ES-I3 (cell line): ENCODE data around the gene LDLRAP1.
"Not testable (repeated sequence)": the region's sequence is repeated elsewhere in the genome, so short reads cannot be mapped to it uniquely, and the experiment has no call there.

ENCODE experiments used
- H3K36me3 ChIP-seq: 2 replicates; pipeline ENCODE4 v1.6.1; 2013; ENCODE audit warnings: mild to moderate bottlenecking, low read length, control low read depth, moderate library complexity; ENCODE audit not compliant: insufficient read depth
- H3K4me1 ChIP-seq: 2 replicates; pipeline ENCODE4 v1.6.1; 2013; ENCODE audit warnings: mild to moderate bottlenecking, control low read depth, low read length; ENCODE audit not compliant: insufficient read depth
- H3K9ac ChIP-seq: 2 replicates; pipeline ENCODE4 v1.6.1; 2013; ENCODE audit warnings: low read depth, mild to moderate bottlenecking, low read length, moderate library complexity
- H3K9me3 ChIP-seq: 2 replicates; pipeline ENCODE4 v1.6.1; 2013; ENCODE audit warnings: mild to moderate bottlenecking, low read length, moderate library complexity; ENCODE audit not compliant: control insufficient read depth, insufficient read depth

Gene LDLRAP1, protein sequence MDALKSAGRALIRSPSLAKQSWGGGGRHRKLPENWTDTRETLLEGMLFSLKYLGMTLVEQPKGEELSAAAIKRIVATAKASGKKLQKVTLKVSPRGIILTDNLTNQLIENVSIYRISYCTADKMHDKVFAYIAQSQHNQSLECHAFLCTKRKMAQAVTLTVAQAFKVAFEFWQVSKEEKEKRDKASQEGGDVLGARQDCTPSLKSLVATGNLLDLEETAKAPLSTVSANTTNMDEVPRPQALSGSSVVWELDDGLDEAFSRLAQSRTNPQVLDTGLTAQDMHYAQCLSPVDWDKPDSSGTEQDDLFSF

DNA sequence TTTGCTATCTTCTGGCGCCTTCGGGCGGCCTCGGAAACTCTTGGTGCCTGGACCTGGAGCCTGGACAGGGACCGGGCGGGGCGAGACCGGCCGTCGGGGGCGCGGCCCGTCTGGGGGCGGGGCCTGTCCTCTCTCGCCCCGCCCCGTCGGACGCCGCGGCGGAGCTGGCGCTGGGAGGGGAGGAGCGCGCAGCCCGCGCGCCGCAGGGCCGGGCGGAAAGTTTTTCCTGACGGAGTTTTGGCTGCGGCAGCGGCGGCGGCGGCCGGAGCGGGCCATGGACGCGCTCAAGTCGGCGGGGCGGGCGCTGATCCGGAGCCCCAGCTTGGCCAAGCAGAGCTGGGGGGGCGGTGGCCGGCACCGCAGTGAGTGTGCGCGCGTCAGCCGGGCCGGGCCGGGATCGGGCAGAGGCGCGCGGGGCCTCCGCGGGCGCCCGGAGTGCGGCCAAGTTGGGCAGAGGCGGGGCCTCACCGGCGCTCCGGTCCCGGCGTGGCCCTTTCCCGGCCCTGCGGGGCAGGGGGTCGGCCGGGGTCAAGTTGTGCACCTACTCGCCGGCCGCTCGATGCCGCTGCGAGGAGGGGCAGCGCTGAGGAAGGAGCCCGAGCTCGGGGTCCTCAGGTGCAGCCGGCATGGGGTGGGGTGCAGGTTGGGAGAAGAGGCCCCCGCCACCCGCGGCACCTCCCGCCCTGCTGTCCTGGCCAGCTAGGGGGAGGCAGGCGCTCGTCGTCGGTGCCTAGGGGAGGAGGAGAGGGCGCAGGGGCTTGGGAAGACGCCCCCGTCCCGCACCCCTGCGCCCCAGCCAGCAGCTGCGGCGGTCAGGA lies at the start of gene LDLRAP1:
Gene LDLRAP1 (plus strand): TSS at position 182 of the 818 bp plus-strand sequence. CDS start 93 bp downstream, at position 275.
- Histone ChIP-seq H3K9me3 (no peaks in the 10 kb centered on the region), H3K9ac (peak within 1 kb of the TSS; percentile 73), H3K36me3 (no peaks in the 10 kb centered on the region), H3K4me1 (peaks cover 15% of the 10 kb centered on the region; the same call in 1 of the 2 replicates)

DNA sequence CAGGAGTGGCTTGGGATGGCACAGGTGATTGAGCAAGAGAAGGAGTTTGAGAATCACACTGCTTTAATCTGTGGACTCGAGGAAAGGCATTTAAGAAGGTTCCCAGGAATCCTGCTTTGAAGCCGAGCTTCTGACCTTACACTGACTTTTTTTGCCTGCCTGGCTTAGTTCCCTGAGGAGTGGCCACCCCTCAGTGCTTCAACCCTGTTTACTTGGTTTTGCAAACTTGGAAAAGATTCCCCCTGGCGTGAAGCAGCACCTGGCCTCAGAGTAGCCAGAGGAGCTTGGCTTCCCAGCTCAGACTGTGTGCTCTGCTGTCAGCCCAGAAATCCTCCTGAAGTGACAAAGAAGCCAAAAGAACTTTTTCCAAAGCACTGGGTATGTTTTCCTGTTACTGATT lies 48.5 kb upstream of the LDLRAP1 start:
- Histone ChIP-seq H3K9me3 (no peaks in the 10 kb centered on the region), H3K4me1 (peaks cover 5% of the 10 kb centered on the region; the same call in 1 of the 2 replicates), H3K9ac (no peak overlapping the region), H3K36me3 (peaks cover 5% of the 10 kb centered on the region)

DNA sequence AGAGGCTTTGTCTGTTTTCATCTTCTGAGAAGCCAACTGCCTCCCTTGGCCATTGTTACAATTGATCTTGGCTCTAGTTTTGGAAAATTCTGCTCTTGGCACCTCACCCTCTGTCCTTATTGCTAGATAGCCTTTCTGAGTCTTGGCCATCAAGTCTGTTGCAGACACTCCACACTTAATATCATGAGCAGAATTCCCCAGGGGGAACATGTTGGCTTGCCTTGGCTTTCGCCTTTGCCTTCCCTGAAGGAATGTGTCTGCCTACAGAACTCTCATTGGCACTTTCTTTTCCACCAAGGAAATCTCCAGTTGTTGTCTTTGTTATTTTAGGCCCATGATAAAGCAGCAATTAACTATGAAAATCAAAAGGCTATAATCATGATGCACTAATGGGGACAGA lies 42.7 kb upstream of the LDLRAP1 start:
- peaks cover 18% of the 10 kb centered on the region for H3K4me1 ChIP-seq
- no peak overlapping the region for H3K9ac ChIP-seq
- peaks cover 5% of the 10 kb centered on the region; the same call in 1 of the 2 replicates for H3K36me3 ChIP-seq
- no peaks in the 10 kb centered on the region for H3K9me3 ChIP-seq

DNA sequence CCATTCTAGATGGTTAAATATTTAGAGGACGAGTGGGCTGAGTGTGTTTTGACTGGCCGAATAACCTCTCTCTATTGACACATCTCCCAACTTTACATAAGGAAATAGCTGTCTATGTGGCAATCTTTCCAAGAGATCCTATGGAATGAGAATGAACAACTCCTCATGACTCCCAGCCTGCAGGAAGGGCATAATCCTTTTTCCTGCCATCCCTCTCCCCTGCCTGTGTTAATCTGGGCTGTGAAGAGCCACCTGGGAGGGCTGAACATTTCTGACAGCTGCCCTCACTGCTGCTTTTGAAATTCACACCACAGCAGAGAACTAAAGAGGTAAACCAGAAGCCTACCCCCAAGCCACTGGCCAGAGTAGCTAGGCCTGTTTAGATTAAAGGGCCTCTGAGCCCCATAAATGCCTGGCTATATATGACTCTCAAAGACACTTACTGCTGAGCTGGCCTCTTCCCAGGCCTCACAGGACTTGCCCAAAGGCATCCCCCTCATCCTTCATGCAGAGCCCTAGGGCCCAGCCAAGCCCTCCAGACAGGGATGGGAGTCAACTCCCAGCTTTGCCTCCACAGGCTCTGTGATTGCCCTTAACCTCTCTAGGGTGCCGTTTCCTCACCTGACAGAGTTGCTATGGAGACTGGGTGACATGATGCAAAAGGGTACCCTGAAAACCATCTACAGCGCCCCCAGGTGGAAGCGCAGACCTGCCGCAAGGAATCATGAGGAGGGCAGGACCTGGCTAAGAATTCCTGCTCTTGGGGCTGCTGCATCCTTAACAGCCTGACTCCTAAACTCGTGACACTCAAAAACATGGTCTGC lies 42.0 kb upstream of the LDLRAP1 start:
- H3K9me3 ChIP-seq, result no peaks in the 10 kb centered on the region
- H3K9ac ChIP-seq, result no peak overlapping the region
- peaks cover 24% of the 10 kb centered on the region for H3K4me1 ChIP-seq
- peaks cover 4% of the 10 kb centered on the region; the same call in 1 of the 2 replicates for H3K36me3 ChIP-seq

DNA sequence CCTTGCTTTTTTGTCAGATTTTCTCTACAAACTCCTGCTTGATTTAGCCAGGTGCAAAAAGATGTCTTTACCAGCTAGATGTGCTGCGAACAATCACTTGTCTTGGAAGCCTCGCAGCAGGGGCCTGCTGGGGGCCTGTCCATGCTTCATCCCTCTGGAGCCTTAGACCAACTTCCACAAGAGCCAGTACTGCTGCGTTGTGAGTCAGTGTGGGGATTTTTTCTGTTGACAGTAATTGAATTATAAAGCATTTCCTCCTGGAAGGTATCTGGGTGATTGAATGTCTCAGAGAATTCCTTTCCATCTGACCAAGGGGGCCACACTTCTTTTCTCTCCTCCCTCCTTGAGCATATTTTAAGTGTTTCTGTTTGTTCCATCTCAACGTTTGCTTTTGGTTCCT lies 40.4 kb upstream of the LDLRAP1 start:
- H3K4me1 ChIP-seq, result peaks cover 24% of the 10 kb centered on the region
- no peak overlapping the region for H3K9ac ChIP-seq
- H3K9me3 ChIP-seq, result no peaks in the 10 kb centered on the region
- H3K36me3 ChIP-seq, result no peaks in the 10 kb centered on the region

DNA sequence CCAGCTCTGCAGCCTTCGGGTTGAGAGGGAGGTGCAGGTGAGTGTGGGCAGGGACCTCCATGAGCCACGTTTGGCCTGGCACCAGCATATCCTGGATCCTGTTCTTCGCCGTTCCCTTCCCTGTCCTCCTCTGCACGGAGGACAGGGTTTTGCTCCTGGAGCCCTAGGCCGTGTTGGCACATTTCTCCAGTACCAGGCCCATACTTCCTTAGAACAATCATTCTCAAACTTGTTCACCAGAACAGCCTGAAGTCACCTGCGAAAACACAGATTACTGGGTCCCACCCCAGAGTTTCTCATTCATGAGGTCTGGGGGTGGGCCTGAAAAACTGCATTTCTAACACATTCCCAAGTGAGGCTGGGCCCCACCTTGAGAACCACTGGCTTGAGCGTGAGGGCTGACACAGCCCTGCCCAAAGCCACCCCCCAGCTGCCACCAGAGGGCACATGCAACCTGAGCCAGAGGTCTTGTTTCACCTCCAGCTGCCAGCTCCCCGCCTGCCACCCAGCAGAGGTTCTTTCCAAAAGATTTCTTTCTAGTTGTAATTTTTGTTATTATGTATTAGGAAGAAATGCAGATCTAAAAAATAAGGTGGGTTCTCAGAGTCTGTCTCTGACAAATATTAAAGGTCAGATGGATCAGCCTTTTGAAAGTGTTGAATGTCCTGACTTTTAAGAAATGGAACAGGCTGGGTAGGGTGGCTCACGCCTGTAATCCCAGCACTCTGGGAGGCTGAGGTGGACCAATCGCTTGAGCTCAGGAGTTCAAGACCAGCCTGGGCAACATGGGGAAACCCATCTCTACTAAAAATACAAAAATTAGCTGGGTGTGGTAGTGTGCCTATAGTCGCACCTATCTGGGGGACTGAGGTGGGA lies 39.6 kb upstream of the LDLRAP1 start:
- no peaks in the 10 kb centered on the region for H3K9me3 ChIP-seq
- peak overlapping the region; percentile 16; the same call in 1 of the 2 replicates for H3K9ac ChIP-seq
- peaks cover 24% of the 10 kb centered on the region for H3K4me1 ChIP-seq
- H3K36me3 ChIP-seq, result no peaks in the 10 kb centered on the region

DNA sequence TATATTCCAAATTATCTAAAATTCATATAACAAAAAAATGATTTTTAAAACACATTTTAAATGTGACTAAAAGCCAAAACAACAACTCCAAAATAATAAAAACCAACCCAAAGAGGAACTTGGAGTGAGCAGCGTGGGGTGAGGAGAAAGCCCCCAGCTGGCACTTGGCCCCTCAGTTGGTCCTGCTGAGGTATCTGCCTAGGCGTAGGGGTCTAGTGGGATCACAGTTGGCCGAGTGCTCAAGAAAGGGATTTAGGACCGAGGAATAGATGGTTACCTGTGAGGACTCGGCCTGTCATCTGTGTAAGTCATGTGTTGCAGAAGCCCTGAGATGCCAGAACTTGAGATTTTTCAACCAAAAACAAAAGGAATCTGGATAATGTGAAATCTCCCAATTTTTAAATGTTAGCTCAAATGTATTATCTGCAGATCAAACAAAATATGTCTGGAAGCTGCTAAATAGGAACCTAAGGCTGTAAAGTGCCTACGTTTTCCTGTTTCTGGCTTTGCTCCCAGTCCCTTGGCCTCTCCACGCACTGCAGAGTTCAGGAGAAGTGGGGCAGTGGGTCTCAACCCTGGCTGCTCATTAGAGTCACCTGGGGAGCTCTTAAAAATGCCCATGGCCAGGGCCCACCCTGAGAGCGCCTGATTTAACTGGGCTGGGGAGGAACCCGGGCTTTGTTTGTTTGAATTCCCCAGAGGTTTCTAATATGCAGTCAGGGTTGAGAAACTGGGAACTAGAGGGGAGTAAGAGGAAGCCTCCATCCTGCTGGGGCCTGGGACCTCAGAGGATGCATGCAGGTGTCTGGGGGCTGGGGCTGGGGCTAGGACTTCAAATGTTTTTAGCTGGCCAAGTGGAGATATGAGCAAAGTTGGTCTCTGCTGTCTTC lies 38.5 kb upstream of the LDLRAP1 start:
- no peak overlapping the region for H3K9ac ChIP-seq
- peaks cover 24% of the 10 kb centered on the region for H3K4me1 ChIP-seq
- no peaks in the 10 kb centered on the region for H3K36me3 ChIP-seq
- H3K9me3 ChIP-seq, result no peaks in the 10 kb centered on the region

DNA sequence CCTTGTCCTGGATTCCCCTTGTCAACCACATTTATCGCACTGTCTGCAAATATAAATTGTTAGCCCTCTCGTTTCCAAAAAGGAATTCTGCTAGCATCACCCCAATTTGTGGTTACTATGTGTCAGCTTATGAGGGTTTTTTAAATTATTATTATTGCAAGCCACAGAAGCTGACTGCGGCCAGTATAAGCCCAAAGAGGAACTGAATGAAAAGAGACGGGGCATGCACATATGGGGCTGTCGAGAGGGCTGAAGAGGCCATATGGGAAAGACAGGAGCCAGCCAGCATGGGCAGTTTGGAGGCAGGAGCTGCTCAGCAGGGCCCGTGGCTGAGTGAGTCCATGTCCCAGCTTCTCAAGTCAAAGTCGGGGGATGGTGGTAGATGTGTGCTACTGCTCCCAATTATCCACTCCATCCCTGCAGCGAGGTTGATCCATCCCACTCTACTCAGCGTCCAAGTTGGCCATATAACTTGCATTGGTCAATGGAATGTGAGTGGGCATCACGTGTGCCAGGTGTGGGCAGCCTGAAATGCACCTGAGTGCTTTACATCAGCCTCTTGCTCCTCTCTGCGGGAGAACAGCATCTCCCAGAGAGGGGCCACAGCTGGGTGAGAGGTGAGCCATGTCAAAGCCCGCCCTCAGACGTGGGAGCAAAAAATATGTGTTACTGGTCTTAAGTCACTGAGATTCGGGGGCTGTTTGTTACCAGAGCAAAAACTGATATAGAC lies 37.6 kb upstream of the LDLRAP1 start:
- H3K4me1 ChIP-seq, result peaks cover 24% of the 10 kb centered on the region
- H3K9ac ChIP-seq, result peak overlapping the region; percentile 58; the same call in 1 of the 2 replicates
- no peaks in the 10 kb centered on the region for H3K36me3 ChIP-seq
- no peaks in the 10 kb centered on the region for H3K9me3 ChIP-seq

DNA sequence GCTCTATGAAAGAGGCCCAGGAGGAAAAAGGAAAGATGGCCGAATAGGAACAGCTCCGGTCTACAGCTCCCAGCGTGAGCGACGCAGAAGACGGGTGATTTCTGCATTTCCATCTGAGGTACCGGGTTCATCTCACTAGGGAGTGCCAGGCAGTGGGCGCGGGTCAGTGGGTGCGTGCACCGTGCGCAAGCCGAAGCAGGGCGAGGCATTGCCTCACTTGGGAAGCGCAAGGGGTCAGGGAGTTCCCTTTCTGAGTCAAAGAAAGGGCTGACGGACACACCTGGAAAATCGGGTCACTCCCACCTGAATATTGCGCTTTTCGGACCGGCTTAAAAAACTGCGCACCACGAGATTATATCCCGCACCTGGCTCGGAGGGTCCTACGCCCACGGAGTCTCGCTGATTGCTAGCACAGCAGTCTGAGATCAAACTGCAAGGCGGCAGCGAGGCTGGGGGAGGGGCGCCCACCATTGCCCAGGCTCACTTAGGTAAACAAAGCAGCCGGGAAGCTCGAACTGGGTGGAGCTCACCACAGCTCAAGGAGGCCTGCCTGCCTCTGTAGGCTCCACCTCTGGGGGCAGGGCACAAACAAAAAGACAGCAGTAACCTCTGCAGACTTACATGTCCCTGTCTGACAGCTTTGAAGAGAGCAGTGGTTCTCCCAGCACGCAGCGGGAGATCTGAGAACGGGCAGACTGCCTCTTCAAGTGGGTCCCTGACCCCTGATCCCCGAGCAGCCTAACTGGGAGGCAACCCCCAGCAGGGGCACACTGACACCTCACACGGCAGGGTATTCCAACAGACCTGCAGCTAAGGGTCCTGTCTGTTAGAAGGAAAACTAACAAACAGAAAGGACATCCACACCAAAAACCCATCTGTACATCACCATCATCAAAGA lies 36.6 kb upstream of the LDLRAP1 start:
- not testable (repeated sequence) for H3K9me3 ChIP-seq, H3K36me3 ChIP-seq
- Histone ChIP-seq H3K4me1 (peaks cover 24% of the 10 kb centered on the region), H3K9ac (peak overlapping the region; percentile 58)

DNA sequence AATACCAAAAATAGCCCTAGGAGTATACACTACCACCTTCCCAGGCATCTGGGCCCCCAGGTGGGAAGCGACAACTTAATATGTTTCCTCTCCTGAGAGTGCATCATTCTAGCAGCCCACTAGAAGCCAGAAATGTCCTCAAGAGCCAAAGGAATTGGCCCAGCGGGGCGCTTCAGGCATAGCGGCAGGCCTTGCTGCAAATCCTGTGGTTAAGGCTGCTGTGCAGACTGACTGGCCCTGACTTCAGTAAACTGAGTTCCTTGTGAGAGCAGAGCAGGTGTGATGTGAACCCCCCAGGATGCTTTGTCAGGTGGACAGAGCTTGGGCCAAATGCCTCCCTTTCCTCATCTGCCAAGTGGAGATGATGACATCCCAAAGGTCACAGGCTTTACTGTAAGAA lies 29.7 kb upstream of the LDLRAP1 start:
- no peaks in the 10 kb centered on the region for H3K36me3 ChIP-seq
- no peaks in the 10 kb centered on the region for H3K9me3 ChIP-seq
- no peak overlapping the region for H3K9ac ChIP-seq
- H3K4me1 ChIP-seq, result no peaks in the 10 kb centered on the region; the same call in 1 of the 2 replicates

DNA sequence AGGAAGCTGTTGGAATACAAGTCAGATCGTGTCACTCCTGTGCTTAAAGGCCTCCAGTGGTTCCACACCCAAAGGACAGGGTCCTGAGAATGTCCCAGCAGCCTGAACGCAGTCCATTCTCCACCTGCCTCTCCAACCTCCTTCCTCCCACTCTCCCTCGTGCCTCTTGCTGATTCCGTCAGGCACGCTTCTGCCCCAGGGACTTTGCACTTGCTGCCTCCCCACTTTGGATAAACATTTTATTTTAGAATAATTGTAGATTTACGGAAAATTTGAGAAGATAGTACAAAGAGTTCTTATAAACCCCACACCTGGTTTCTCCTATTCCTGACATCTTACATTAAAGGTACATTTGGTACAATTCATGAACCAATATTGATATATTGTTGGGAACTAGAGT lies 28.4 kb upstream of the LDLRAP1 start:
- no peak overlapping the region for H3K9ac ChIP-seq
- no peaks in the 10 kb centered on the region for H3K9me3 ChIP-seq
- H3K4me1 ChIP-seq, result peaks cover 5% of the 10 kb centered on the region; the same call in 1 of the 2 replicates
- no peaks in the 10 kb centered on the region for H3K36me3 ChIP-seq
